Measurements from ENCODE around the gene CCDC149. TPM values are rescaled to one million over a fixed set of nuclear protein-coding genes. Genes with fewer than 3 reads are reported as not detected.

Gene CCDC149
- total RNA-seq, 2 donors from 2014 or later = 4.9 to 5.5 TPM

DNA sequence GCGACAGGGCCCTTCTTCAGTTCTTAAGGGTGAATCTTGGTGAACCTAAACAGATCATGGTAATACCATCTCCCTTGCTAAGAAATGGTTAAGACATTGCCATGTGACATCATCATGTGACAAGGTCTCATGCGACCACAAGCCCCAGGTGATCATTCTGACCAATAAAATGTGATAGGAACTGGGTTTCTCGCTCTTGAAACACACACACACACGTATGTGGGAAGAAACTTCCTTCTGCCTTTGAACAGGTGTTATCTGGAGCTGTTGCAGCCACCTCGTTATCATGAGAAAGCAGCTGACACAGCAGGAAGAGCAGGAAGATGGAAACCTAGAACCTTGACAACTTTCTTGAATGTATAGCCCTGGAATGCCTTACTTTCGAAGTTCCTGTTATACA is 107.3 kb downstream of the CCDC149 start:
- no peak overlapping the region for H3K9ac ChIP-seq (ENCODE audit: extremely low read depth, low read length, poor library complexity, severe bottlenecking)
- DNase-seq = no peak
- 89 to 94% methylated on average over 4 to 6 of the region's 6 CpGs for WGBS, 2 experiments (ENCODE audit: insufficient coverage in 1 of 2, insufficient read length in 1 of 2)
- no peaks in the 10 kb centered on the region for H3K36me3 ChIP-seq (ENCODE audit: control insufficient read depth, insufficient read depth, low read length)
- H3K9me3 ChIP-seq (ENCODE audit: control insufficient read depth, low read length) = no peaks in the 10 kb centered on the region
- Mint-ChIP-seq H3K36me3 (ENCODE audit: low read depth) (no peaks in the 10 kb centered on the region), H3K4me3 (no peak overlapping the region), H3K27ac (no peak overlapping the region), H3K4me1 (peaks cover 35% of the 10 kb centered on the region), H3K27me3 (ENCODE audit: insufficient read depth) (peaks cover 68% of the 10 kb centered on the region), H3K9me3 (no peaks in the 10 kb centered on the region)
- H3K27me3 ChIP-seq (ENCODE audit: control insufficient read depth, insufficient read depth, low read length, poor library complexity, severe bottlenecking) = peaks cover 28% of the 10 kb centered on the region
- no peak overlapping the region for H3K4me3 ChIP-seq (ENCODE audit: low read length)
- H3K27ac ChIP-seq (ENCODE audit: low read depth, low read length) = no peak overlapping the region
- no peaks in the 10 kb centered on the region for H3K4me1 ChIP-seq (ENCODE audit: control insufficient read depth, insufficient read depth, low read length)
- no peak for TF ChIP-seq CTCF (conservative IDR thresholded peaks at IDR 0.05)

DNA sequence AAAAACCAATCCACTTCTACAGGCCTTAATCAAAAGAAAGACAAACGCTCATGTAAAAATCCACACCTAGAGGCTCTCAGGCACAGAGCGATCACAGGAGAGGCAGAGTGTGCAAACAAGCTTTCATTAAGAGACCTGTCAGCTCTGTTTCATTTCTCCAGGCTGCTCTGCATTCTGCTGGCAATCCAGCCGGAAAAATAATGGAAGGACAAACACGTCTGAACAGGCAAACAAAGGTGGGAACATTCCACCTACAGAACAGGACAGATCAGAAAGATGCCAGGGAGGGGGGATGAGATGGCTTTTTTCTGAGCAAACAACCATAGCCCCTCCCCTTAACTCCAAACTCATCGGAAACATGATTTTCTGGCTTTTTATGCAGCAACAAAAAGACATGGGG is 107.8 kb downstream of the CCDC149 start:
- no peaks in the 10 kb centered on the region for H3K36me3 ChIP-seq (ENCODE audit: control insufficient read depth, insufficient read depth, low read length)
- Mint-ChIP-seq H3K4me1 (peaks cover 37% of the 10 kb centered on the region), H3K36me3 (ENCODE audit: low read depth) (no peaks in the 10 kb centered on the region), H3K4me3 (no peak overlapping the region), H3K27me3 (ENCODE audit: insufficient read depth) (peaks cover 73% of the 10 kb centered on the region), H3K9me3 (no peaks in the 10 kb centered on the region), H3K27ac (no peak overlapping the region)
- peaks cover 33% of the 10 kb centered on the region for H3K27me3 ChIP-seq (ENCODE audit: control insufficient read depth, insufficient read depth, low read length, poor library complexity, severe bottlenecking)
- no peak for DNase-seq
- H3K9ac ChIP-seq (ENCODE audit: extremely low read depth, low read length, poor library complexity, severe bottlenecking) = no peak overlapping the region
- 95% methylated on average over 5 of the region's 5 CpGs; no CpG with 5 or more reads in 1 of the 2 experiments for WGBS, 2 experiments (ENCODE audit: insufficient coverage in 1 of 2, insufficient read length in 1 of 2)
- H3K9me3 ChIP-seq (ENCODE audit: control insufficient read depth, low read length) = no peaks in the 10 kb centered on the region
- H3K4me3 ChIP-seq (ENCODE audit: low read length) = no peak overlapping the region
- no peak for TF ChIP-seq CTCF (conservative IDR thresholded peaks at IDR 0.05)
- H3K27ac ChIP-seq (ENCODE audit: low read depth, low read length) = no peak overlapping the region
- H3K4me1 ChIP-seq (ENCODE audit: control insufficient read depth, insufficient read depth, low read length) = no peaks in the 10 kb centered on the region

DNA sequence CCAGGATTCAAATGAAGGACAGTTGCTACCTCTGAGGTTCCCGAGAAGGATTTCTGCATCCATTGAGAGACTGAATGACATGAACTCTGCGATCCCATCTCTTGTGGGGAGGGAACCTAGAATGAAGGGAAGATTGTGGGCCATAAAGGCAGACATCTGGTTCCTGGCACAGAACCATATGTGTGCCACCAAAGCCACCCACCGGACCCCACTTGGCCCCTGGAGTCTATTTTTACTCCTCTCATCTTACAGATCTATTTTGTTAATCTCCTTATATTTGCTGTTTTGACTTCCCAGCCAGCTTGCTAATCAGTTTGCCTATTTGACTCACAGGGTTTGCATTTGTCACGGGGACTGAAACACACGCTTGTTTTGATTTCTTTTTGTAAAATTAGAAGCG is 110.2 kb downstream of the CCDC149 start:
- TF ChIP-seq CTCF (conservative IDR thresholded peaks at IDR 0.05) = no peak
- 89 to 94% methylated on average over 6 of the region's 6 CpGs for WGBS, 2 experiments (ENCODE audit: insufficient coverage in 1 of 2, insufficient read length in 1 of 2)

More for the DNA sequence above, 110.2 kb downstream of the CCDC149 start:
- H3K4me1 Mint-ChIP-seq = peaks cover 37% of the 10 kb centered on the region
- Histone ChIP-seq H3K4me3 (ENCODE audit: low read length) (no peak overlapping the region), H3K9me3 (ENCODE audit: control insufficient read depth, low read length) (no peaks in the 10 kb centered on the region), H3K4me1 (ENCODE audit: control insufficient read depth, insufficient read depth, low read length) (no peaks in the 10 kb centered on the region), H3K9ac (ENCODE audit: extremely low read depth, low read length, poor library complexity, severe bottlenecking) (no peak overlapping the region), H3K36me3 (ENCODE audit: control insufficient read depth, insufficient read depth, low read length) (no peaks in the 10 kb centered on the region), H3K27ac (ENCODE audit: low read depth, low read length) (no peak overlapping the region), H3K27me3 (ENCODE audit: control insufficient read depth, insufficient read depth, low read length, poor library complexity, severe bottlenecking) (peaks cover 57% of the 10 kb centered on the region)
- H3K36me3 Mint-ChIP-seq (ENCODE audit: low read depth) = no peaks in the 10 kb centered on the region
- H3K9me3 Mint-ChIP-seq = no peaks in the 10 kb centered on the region
- peaks cover 91% of the 10 kb centered on the region for H3K27me3 Mint-ChIP-seq (ENCODE audit: insufficient read depth)
- no peak for DNase-seq
- no peak overlapping the region for H3K4me3 Mint-ChIP-seq
- no peak overlapping the region for H3K27ac Mint-ChIP-seq
